ENCODE measurements around the gene UBTF.
"Not testable (repeated sequence)": the region's sequence is repeated elsewhere in the genome, so short reads cannot be mapped to it uniquely, and the experiment has no call there.

The UBTF gene

DNA sequence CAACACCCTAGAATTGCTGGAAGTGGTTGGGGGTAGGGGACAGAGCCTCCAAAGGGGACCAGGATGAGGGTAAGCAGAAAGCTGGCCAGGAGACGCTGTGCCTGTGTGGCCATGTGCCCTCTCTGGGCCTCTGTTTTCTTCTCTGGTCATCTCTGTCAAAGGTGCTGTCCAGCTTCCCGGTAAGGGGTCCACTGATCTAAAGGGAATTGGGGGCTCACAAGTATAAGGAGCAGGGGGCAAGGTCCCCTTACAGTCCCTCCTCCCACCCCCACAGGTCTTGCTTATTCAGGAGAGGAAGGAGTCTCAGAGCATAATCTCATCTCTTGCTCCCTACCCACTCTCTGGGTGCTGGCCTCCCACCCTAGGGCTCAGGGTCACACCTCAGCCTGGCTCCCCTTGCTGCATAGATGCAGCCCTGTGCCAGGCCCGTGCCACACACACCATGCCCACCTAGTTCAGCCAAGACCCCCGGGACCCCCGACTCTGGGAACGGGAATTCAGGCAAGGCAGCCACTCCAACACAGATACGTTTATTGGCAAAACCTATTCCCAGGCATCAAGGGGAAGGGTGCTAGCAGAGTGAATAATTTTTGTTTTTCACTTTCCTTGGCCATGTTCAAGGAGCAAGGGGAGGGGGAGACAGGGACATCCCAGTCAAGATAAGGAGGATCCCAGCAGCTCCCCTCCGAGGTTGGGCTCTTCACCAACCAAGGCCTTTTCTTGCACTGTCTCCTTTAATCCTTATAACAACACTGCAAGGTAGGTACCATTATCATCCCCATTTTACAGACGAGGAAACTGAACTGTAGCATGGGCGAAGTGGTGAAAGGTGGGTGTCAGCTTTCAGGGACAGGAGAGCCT, 28.6 kb upstream of the UBTF start:
- no peak for DNase-seq

GRCh38 chr17:44247440-44247841, 28.0 kb upstream of the UBTF start:
- no peak for DNase-seq

- no peak for DNase-seq
Observed at GRCh38 chr17:44241106-44241624, 21.7 kb upstream of the UBTF start.

- DNase-seq, result not testable (repeated sequence)
Observed at GRCh38 chr17:44237886-44238285, 18.4 kb upstream of the UBTF start.

GRCh38 chr17:44236444-44236991, 17.0 kb upstream of the UBTF start:
- no peak for DNase-seq

- DNase-seq, result no peak
Observed at GRCh38 chr17:44235583-44235936, 16.1 kb upstream of the UBTF start.

DNA sequence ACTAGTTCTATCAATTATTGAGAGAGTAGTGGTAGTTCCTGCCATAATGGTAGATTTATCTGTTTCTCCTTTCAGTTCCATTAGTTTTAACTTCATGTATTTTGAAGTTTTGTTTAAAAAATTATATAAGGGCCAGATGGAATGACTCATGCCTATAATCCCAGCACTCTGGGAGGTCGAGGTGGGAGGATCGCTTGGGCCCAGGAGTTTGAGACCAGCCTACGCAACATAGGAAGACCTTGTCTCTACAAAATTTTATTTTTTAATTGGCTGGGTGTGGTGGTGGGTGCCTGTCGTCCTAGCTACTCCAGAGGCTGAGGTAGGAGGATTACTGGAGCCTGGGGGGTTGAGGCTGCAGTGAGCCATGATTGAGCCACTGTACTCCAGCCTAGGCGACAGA, 14.1 kb upstream of the UBTF start:
- no peak for DNase-seq

GRCh38 chr17:44232061-44232460, 12.6 kb upstream of the UBTF start:
- no peak for DNase-seq

DNA sequence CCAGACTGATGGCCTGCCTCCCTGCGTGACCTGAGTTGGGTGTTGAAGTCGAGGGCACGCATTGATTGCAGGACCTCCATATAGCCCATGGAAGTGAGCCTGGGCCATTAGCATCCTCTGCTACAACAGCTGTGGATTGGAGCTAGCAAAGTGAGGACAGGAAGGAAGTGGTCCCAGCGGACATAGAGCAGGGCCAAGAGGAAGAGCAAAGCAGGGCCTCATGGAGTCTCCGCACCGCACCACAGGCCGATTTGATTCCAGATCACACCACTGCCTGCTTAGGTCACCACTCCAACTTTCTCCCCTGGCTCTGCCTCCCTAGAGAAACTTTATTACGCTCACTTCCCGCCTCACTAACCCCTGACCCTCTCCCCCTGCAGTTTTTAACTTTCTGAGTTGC, 10.7 kb upstream of the UBTF start:
- no peak for DNase-seq

- no peak for DNase-seq
Observed at GRCh38 chr17:44229090-44229489, 9.6 kb upstream of the UBTF start.

DNA sequence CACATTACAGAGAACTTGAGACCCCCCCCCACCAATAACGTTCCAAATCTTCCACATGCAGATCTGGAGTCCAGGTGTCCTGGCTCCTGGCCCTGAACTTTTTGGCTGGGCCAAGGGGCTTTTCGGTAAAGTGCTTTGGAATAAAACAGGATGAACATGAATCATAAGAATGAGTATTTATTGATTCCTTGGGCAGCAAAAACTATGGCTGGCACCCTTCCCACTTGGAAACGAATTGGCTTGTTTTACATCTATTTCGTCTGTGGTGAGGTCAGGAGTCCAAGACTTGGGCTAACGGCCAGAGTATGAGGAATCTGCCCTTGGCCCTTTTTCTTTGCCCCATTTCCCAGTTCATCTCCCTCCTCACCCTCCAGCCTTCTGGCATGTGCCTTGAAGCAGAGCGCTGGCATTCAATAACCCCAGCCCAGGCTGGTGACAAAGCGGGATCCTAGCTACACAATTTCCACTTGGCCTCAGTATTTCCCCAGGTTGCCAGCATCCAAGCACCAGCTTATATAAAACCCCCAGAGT, 4.1 kb upstream of the UBTF start:
- no peak for DNase-seq

DNA sequence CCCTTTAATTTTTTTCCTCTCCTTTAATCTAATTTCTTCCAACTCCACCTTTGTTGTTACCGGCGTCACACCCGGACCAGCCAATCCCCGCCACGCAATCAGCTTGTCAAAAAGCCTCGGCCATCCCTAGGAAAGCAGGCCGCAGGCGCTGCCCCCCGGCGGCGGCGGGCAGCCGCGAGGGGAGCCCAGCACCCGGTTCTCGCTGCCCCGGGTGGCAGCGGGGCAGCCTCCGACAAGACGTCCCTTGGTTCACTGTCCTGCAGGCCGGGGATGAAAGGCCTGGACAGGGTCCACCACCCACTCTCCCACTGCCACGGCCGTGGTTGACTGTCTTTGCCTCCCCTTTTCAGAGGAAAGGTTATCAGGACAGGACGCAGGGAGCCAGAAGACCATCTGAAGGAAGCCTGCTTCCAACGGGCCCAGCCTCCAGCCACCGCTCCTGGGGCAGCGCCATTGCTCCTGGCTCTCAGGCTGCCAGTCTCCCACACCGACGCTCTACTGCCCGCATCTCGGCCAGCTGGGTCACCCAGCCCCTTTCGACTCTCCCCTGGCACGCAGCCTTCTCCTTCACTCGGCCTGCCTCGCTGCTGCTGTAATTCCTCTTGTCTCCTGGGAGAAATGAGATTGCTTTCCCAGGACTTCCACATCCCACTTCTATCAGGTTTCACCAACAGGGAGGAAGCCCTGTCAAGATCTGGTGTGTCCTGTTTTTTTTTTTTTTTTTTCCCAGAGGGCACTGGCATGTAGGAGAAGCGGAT, 2.8 kb upstream of the UBTF start:
- peak; percentile 90 for DNase-seq

DNA sequence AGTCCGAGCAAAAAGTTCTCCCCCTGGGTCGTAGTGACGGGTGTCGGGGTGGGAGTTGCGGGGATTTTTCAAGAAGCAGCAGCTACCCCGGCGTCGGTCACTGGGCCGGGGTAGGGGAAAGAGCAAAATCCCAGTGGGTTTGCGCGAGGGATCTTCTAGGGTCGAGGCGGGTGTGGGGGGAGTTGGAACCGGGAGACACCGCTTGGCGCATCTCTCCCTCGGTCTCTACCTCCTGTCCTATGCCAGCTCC, 2.3 kb upstream of the UBTF start:
- DNase-seq, result no peak

DNA sequence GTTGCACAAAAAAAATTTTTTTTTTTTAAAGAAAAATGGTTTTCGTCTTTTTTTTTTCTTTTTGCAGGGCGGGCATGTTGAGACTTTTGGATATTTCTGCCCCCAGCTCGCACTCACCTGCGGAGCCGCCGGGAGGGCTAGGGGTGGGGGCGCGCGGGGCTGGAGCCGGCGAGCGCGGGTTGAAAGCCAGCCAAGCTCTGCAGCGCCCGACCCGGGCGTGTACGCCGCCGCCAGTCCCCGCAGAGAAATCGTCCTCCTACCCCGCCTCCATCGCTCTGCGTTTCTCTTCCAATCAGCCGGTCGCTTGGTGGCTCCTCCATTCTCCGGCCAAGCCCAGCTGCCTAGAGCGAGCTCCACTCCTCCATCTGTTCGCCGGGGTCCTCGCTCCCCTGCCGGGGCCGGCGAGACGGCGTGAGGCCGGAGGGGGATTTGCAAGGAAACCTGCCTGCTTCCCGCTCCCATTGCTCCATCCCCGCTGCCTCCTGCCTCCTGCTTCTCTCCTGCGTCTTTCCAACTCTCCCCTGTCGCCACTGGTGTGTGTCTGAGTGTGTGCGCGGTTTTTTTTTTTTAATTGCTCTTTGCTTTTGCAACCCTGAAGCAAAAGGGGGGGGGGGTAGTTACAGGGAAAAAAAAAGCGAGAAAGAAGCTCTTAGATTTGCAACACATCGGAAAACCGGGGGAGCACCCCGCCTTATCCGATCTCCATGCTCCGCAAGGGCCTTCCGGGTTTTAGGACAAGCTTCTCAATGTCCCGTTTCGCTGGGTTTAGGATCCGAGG, 1.8 kb upstream of the UBTF start:
- peak; percentile 82 for DNase-seq

GRCh38 chr17:44220213-44221083, 973 bp upstream of the UBTF start:
- peak; percentile 40 for DNase-seq

DNA sequence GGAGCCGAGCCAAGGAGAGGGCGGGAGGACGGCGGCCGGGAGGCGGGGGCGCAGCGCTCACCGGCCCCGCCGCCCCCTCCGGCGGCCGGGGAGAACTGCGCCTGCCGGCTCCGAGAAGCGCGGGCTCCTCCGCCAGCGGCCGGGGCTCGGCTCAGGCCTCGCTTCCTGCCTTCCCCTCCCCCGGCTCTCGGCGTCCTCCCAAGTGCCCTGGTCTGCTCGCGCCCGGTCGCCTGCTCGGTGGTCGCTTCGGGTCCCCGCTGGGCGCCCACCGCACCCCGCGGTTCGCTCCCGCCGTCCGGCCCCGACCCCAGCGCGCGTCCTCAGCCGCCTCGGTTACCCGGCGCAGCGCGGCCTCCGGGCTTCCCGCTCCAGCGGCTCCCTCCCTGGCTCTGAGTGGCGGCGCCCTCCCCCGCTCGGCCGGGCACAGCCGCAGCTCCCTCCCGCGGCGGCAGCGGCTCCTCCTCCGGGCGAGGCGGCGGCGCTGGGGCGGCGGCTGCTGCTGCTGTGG, 313 bp downstream of the UBTF start:
- DNase-seq, result peak; percentile 73

DNA sequence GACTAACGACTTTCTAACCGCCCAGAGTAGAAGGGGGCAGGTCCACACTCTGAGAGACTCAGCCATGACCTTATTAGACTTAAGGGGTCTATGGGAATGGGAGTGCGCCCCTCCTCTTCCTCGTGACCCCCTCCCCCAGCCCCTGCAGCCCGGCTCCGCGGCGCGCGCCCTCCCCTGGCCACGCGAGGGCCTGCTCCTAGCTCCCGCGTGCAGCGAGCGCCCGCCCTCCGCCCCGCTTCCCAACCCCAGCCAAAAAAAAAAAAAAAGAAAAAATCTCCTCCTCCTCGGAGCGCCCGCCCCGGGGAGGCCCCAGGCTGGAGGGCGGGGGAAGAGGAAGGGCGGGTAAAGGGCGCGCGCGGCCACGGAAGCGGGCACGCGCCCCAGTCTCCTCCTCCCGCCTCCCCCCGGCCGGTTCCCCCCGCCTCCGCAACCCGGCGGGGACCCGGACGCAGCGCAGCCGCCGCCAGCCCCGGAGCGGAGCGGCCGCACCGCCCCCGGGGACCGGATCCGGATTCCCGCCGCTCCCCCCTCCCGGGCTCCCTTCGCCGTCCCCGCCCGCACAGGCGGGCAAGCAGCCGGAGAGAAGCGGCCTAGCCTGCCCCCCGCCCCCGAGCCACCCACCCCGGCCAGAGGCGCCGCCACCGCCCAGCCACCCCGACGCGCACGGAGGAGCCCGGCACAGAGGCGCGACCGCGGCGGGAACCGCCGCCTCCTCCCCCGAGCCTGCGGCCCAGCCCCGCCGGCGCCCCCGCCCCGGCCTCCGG, 949 bp downstream of the UBTF start:
- DNase-seq, result peak; percentile 94

DNA sequence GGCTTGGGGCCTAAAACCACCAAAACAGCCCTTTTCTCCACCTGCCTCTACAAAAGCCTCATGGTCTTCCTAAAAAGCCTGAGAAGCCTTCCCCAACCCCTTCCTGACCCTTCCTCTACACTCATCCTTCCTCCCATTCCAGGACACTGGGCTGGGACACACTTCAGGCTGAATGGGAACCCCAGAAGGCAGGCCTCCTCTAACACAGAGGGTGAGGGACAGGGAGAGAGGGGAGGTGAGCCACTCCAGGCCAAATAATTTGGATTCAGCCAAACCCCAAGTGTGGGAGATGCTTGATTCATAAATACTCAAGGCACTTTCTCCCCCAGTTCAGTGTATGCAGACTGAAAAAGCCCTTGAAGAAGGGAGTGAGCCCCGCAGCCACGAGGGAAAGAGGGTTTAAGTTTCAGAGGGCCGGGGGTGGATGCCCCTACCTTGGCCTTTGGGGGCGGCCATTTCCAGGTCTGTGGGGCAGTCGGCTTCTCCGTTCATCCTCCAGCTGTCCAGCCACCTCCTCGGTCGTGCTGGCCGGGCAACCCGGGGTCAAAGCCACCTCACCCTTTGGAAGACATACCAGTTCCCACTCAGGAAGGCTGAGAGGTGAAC, 1.6 kb downstream of the UBTF start:
- no peak for DNase-seq

DNA sequence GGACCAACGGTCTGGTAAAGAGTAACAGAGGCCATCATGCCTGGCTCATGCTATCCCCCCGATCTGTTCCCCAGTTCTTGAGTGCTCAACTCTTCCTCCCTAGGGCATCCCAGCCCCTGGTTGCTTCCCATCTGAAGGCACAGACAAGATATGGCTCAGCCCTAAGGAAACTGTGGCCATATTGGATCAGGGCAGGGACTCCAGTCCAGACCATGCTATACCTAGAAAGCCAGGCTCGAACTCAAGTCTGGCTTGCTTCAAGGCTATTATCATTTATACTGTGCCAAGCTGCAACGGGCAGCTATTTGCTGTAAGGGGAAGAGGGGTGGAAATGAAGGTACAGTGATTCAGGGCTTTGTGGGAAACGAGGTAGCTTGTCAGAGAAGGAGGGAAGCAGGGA, 2.8 kb downstream of the UBTF start:
- no peak for DNase-seq

- DNase-seq, result no peak
Observed at GRCh38 chr17:44216173-44216572, 3.3 kb downstream of the UBTF start.

All from fibroblast of skin of back (primary cell).